ENCODE measurements around the gene NOTO.
"Not testable (repeated sequence)": the region's sequence is repeated elsewhere in the genome, so short reads cannot be mapped to it uniquely, and the experiment has no call there.

NOTO gene

GRCh38 chr2:73202156-73203054, at the start of gene NOTO:
TSS of gene NOTO (plus strand) at chr2:73202574. CDS start at chr2:73202667, 93 bp downstream.
- Mint-ChIP-seq H3K4me1 (ENCODE audit: low read depth) (no peaks in the 10 kb centered on the region), H3K9me3 (no peaks in the 10 kb centered on the region), H3K27me3 (ENCODE audit: low read depth) (peaks cover 54% of the 10 kb centered on the region), H3K27ac (no peak within 1 kb of the TSS), H3K36me3 (ENCODE audit: low read depth) (no peaks in the 10 kb centered on the region), H3K4me3 (peak within 1 kb of the TSS; percentile 53)
- no peak for DNase-seq (ENCODE audit: low spot score)

- no peaks in the 10 kb centered on the region for H3K4me1 Mint-ChIP-seq (ENCODE audit: low read depth)
- DNase-seq (ENCODE audit: low spot score): no peak
- no peaks in the 10 kb centered on the region for H3K36me3 Mint-ChIP-seq (ENCODE audit: low read depth)
- peaks cover 37% of the 10 kb centered on the region for H3K27me3 Mint-ChIP-seq (ENCODE audit: low read depth)
- no peaks in the 10 kb centered on the region for H3K9me3 Mint-ChIP-seq
- no peak overlapping the region for H3K4me3 Mint-ChIP-seq
- H3K27ac Mint-ChIP-seq: no peak overlapping the region
These were observed 45.7 kb upstream of the NOTO start for GRCh38 chr2:73156539-73157124.

GRCh38 chr2:73162856-73163391, 39.5 kb upstream of the NOTO start:
- H3K4me3 Mint-ChIP-seq: no peak overlapping the region
- DNase-seq (ENCODE audit: low spot score): no peak
- no peaks in the 10 kb centered on the region for H3K36me3 Mint-ChIP-seq (ENCODE audit: low read depth)
- no peaks in the 10 kb centered on the region for H3K4me1 Mint-ChIP-seq (ENCODE audit: low read depth)
- H3K27ac Mint-ChIP-seq: no peak overlapping the region
- no peaks in the 10 kb centered on the region for H3K9me3 Mint-ChIP-seq
- H3K27me3 Mint-ChIP-seq (ENCODE audit: low read depth): peaks cover 18% of the 10 kb centered on the region

- H3K27ac Mint-ChIP-seq: no peak overlapping the region
- H3K4me3 Mint-ChIP-seq: no peak overlapping the region
- H3K27me3 Mint-ChIP-seq (ENCODE audit: low read depth): peaks cover 13% of the 10 kb centered on the region
- DNase-seq (ENCODE audit: low spot score): peak; percentile 45
- H3K36me3 Mint-ChIP-seq (ENCODE audit: low read depth): no peaks in the 10 kb centered on the region
- no peaks in the 10 kb centered on the region for H3K4me1 Mint-ChIP-seq (ENCODE audit: low read depth)
- H3K9me3 Mint-ChIP-seq: no peaks in the 10 kb centered on the region
These were observed 38.6 kb upstream of the NOTO start for GRCh38 chr2:73163483-73164367.

- DNase-seq (ENCODE audit: low spot score); H3K27ac Mint-ChIP-seq; H3K27me3 Mint-ChIP-seq (ENCODE audit: low read depth); H3K9me3 Mint-ChIP-seq; H3K4me1 Mint-ChIP-seq (ENCODE audit: low read depth); H3K36me3 Mint-ChIP-seq (ENCODE audit: low read depth); H3K4me3 Mint-ChIP-seq: not testable (repeated sequence)
These were observed 36.4 kb upstream of the NOTO start for GRCh38 chr2:73165978-73166377.

GRCh38 chr2:73166813-73167212, 35.6 kb upstream of the NOTO start:
- not testable (repeated sequence) for DNase-seq (ENCODE audit: low spot score); H3K9me3 Mint-ChIP-seq; H3K4me3 Mint-ChIP-seq; H3K4me1 Mint-ChIP-seq (ENCODE audit: low read depth); H3K27me3 Mint-ChIP-seq (ENCODE audit: low read depth); H3K36me3 Mint-ChIP-seq (ENCODE audit: low read depth); H3K27ac Mint-ChIP-seq

- H3K9me3 Mint-ChIP-seq; H3K27me3 Mint-ChIP-seq (ENCODE audit: low read depth); H3K4me1 Mint-ChIP-seq (ENCODE audit: low read depth); H3K4me3 Mint-ChIP-seq; H3K27ac Mint-ChIP-seq; H3K36me3 Mint-ChIP-seq (ENCODE audit: low read depth); DNase-seq (ENCODE audit: low spot score): not testable (repeated sequence)
These were observed 34.0 kb upstream of the NOTO start for GRCh38 chr2:73168348-73168747.

GRCh38 chr2:73170341-73170740, 32.0 kb upstream of the NOTO start:
- not testable (repeated sequence) for H3K27ac Mint-ChIP-seq; H3K4me3 Mint-ChIP-seq; H3K4me1 Mint-ChIP-seq (ENCODE audit: low read depth); H3K36me3 Mint-ChIP-seq (ENCODE audit: low read depth); DNase-seq (ENCODE audit: low spot score); H3K9me3 Mint-ChIP-seq
- H3K27me3 Mint-ChIP-seq (ENCODE audit: low read depth): peaks cover 18% of the 10 kb centered on the region

- Mint-ChIP-seq H3K27ac (no peak overlapping the region), H3K36me3 (ENCODE audit: low read depth) (no peaks in the 10 kb centered on the region), H3K27me3 (ENCODE audit: low read depth) (peaks cover 37% of the 10 kb centered on the region), H3K9me3 (no peaks in the 10 kb centered on the region), H3K4me1 (ENCODE audit: low read depth) (peaks cover 15% of the 10 kb centered on the region), H3K4me3 (no peak overlapping the region)
- peak; percentile 75 for DNase-seq (ENCODE audit: low spot score)
These were observed 29.4 kb upstream of the NOTO start for GRCh38 chr2:73172963-73173362.

- no peak overlapping the region for H3K27ac Mint-ChIP-seq
- peaks cover 44% of the 10 kb centered on the region for H3K27me3 Mint-ChIP-seq (ENCODE audit: low read depth)
- peaks cover 15% of the 10 kb centered on the region for H3K4me1 Mint-ChIP-seq (ENCODE audit: low read depth)
- no peaks in the 10 kb centered on the region for H3K36me3 Mint-ChIP-seq (ENCODE audit: low read depth)
- H3K4me3 Mint-ChIP-seq: no peak overlapping the region
- DNase-seq (ENCODE audit: low spot score): no peak
- H3K9me3 Mint-ChIP-seq: no peaks in the 10 kb centered on the region
These were observed 28.6 kb upstream of the NOTO start for GRCh38 chr2:73173781-73174180.

- H3K27ac Mint-ChIP-seq: no peak overlapping the region
- no peak for DNase-seq (ENCODE audit: low spot score)
- H3K4me1 Mint-ChIP-seq (ENCODE audit: low read depth): peaks cover 15% of the 10 kb centered on the region
- H3K9me3 Mint-ChIP-seq: no peaks in the 10 kb centered on the region
- H3K36me3 Mint-ChIP-seq (ENCODE audit: low read depth): no peaks in the 10 kb centered on the region
- H3K4me3 Mint-ChIP-seq: no peak overlapping the region
- H3K27me3 Mint-ChIP-seq (ENCODE audit: low read depth): peaks cover 44% of the 10 kb centered on the region
These were observed 28.1 kb upstream of the NOTO start for GRCh38 chr2:73174244-73174643.

GRCh38 chr2:73174941-73175662, 27.3 kb upstream of the NOTO start:
- peaks cover 15% of the 10 kb centered on the region for H3K4me1 Mint-ChIP-seq (ENCODE audit: low read depth)
- peaks cover 52% of the 10 kb centered on the region for H3K27me3 Mint-ChIP-seq (ENCODE audit: low read depth)
- no peak overlapping the region for H3K27ac Mint-ChIP-seq
- DNase-seq (ENCODE audit: low spot score): no peak
- no peaks in the 10 kb centered on the region for H3K36me3 Mint-ChIP-seq (ENCODE audit: low read depth)
- no peak overlapping the region for H3K4me3 Mint-ChIP-seq
- H3K9me3 Mint-ChIP-seq: no peaks in the 10 kb centered on the region

- peaks cover 58% of the 10 kb centered on the region for H3K27me3 Mint-ChIP-seq (ENCODE audit: low read depth)
- H3K27ac Mint-ChIP-seq: no peak overlapping the region
- H3K9me3 Mint-ChIP-seq: no peaks in the 10 kb centered on the region
- DNase-seq (ENCODE audit: low spot score): peak; percentile 79
- H3K4me3 Mint-ChIP-seq: peak overlapping the region; percentile 85
- H3K36me3 Mint-ChIP-seq (ENCODE audit: low read depth): no peaks in the 10 kb centered on the region
- peaks cover 15% of the 10 kb centered on the region for H3K4me1 Mint-ChIP-seq (ENCODE audit: low read depth)
These were observed 26.6 kb upstream of the NOTO start for GRCh38 chr2:73175663-73176204.

Measured in T-helper 2 cell treated with Interferon-gamma antibody and Interleukin-4, amounts not matched to agents 5 μg/mL and 100 μg/mL, for 36 hours (primary cell).